Measurements from ENCODE around the gene MAP3K6.
"Not testable (repeated sequence)": the region's sequence is repeated elsewhere in the genome, so short reads cannot be mapped to it uniquely, and the experiment has no call there.

The MAP3K6 gene, protein sequence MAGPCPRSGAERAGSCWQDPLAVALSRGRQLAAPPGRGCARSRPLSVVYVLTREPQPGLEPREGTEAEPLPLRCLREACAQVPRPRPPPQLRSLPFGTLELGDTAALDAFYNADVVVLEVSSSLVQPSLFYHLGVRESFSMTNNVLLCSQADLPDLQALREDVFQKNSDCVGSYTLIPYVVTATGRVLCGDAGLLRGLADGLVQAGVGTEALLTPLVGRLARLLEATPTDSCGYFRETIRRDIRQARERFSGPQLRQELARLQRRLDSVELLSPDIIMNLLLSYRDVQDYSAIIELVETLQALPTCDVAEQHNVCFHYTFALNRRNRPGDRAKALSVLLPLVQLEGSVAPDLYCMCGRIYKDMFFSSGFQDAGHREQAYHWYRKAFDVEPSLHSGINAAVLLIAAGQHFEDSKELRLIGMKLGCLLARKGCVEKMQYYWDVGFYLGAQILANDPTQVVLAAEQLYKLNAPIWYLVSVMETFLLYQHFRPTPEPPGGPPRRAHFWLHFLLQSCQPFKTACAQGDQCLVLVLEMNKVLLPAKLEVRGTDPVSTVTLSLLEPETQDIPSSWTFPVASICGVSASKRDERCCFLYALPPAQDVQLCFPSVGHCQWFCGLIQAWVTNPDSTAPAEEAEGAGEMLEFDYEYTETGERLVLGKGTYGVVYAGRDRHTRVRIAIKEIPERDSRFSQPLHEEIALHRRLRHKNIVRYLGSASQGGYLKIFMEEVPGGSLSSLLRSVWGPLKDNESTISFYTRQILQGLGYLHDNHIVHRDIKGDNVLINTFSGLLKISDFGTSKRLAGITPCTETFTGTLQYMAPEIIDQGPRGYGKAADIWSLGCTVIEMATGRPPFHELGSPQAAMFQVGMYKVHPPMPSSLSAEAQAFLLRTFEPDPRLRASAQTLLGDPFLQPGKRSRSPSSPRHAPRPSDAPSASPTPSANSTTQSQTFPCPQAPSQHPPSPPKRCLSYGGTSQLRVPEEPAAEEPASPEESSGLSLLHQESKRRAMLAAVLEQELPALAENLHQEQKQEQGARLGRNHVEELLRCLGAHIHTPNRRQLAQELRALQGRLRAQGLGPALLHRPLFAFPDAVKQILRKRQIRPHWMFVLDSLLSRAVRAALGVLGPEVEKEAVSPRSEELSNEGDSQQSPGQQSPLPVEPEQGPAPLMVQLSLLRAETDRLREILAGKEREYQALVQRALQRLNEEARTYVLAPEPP (N-terminal part only)

DNA sequence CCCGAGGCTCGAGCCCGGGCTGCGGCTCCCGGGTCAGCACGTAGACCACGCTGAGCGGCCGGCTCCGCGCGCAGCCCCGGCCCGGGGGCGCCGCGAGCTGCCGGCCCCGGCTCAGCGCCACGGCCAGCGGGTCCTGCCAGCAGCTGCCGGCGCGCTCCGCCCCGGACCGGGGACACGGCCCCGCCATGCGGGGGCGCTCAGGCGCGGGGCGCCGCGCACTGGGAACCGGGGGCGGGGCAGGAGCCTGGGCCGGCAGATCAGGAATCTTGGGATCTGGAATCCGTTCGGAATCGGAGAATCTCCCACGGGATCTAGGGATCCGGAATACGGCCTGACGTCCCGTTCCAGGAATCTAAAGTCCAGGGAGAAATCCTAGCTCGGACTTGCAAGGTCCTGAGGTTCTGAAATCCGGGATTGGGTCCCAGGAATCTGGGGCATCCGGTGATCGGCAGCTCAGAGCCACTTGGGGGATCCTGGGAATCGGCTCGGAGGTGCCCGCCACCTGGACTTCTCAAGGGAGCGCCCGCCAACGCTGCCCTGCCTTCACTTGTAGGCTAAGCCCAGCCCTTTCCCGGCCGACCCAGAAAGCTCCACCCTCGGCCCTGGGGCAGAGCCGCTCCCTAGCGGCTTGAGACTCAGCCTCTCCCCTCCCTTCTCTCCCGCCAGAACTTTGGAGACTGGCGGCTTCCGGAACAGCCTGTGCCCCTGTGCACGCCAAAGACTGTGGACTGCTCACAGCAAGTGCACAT, at the start of gene MAP3K6:
Gene MAP3K6 (minus strand): TSS at position 551 of the 749 bp plus-strand sequence. CDS start 364 bp downstream, at position 187.
- no peak for DNase-seq (ENCODE audit: low read depth in 3 of 3)

DNA sequence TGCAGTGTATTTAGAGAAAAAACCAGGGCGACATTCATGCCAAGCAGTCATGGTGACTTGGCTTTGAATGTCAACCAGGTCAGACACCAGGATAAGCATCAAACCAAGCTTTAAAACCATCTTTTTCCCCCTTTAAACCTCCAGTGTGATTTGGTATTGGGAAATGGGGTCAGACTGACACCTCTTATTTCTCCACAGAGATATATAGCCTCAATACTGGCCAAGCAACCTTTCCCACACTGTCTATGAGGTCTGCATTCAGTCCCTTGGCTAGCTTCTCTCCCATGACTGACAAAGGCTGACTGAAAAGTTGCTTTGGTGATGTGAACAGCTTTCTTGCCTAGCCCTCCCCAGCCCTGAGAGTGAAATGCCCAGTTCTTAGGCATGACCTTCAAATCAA, 47.3 kb upstream of the MAP3K6 start:
- no peak for DNase-seq (ENCODE audit: low read depth in 3 of 3)

DNA sequence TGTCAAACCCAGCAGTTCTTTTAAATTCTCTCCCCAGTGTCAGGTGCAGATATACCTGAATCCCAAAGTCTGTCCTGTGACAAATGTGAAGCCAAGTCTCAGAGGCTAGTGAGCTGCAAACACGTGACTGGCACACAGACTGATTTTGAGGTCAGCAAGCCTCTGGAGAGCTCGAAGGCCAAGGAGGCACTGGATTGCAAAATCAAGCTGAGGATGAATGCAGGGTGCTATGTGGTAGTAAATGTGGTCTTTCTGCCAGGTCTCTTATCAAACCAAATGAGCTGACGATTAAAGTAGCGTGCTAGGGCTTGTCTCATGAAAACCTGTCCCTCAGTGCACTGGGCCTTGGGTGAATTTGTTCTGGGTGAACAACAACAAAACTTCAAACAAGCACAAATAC, 46.2 kb upstream of the MAP3K6 start:
- no peak for DNase-seq (ENCODE audit: low read depth in 3 of 3)

DNA sequence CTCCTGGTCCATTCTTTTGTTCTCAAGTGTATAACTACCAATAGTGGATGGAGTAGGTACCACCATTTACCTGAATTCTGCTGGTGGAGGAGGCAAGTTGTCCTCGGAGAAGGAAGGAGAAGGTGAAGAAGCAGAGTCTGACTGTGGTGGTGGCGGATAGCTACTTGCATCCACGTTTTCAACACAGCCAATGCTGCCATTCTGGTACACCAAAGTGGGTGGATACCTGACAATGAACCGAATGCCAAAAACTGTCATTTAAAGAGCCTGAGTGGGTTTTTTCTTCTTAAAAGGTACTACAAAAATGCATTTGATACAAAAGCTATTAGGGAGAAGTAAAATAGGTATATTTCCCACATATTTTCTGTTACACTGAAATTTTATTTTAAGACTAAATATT, 45.7 kb upstream of the MAP3K6 start:
- no peak for DNase-seq (ENCODE audit: low read depth in 3 of 3)

DNA sequence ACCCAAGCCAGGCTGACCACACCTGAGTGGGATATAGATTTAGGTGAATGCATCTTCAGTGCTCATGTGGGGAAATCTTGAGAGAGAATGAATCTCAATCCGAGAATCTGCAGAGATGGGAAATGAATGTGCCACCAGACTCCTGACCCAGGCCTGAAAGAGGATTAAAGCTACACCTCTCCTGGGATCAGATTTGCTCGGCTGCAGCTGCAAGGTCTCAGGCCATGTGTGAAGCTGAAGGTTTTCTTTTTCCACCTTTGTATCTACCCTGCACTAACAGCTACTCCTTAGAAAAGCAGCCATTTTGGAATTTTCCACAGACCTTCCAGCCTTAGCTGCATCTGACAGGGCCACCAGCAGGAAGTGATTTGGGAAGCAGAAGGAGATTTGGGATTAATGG, 43.9 kb upstream of the MAP3K6 start:
- no peak for DNase-seq (ENCODE audit: low read depth in 3 of 3)

DNA sequence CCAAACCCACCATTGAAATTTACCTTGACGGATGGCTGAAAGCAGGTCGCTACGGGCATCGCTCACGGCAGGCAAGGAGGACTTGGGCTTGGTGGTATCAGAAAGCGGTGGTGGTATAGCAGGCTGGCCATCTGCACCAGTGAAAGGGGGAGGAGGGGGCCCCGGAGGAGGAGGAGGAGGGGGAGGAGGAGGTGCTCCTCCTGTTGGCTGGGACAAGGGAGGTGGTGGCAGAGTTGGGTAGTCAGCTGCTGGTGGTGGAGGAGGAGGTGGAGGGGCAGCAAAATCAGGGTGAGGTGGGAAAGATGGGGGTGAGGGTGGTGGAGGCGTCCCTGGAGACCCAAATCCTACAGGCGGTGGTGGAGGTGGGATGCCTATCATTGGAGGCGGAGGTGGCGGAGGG, 42.9 kb upstream of the MAP3K6 start:
- no peak for DNase-seq (ENCODE audit: low read depth in 3 of 3)

DNA sequence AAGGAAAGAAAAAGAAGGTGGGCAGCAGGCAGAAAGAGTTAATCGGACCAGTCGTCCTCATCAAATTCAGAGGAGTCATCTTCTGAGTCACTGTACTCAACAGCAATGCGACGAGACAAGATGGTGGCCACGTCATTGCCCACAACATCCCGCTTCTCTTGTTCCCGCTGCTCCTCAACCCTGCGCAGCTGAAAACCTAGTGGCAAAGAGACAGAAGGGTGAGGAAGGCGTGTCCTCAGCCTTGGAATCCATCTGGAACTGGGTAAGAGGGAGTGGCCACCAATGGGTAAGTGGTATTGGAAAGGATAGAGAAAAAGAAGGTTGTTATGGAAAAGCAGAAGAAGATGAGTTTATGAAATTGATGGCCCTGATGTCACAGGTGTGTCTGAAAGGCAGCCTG, 41.4 kb upstream of the MAP3K6 start:
- no peak for DNase-seq (ENCODE audit: low read depth in 3 of 3)

DNA sequence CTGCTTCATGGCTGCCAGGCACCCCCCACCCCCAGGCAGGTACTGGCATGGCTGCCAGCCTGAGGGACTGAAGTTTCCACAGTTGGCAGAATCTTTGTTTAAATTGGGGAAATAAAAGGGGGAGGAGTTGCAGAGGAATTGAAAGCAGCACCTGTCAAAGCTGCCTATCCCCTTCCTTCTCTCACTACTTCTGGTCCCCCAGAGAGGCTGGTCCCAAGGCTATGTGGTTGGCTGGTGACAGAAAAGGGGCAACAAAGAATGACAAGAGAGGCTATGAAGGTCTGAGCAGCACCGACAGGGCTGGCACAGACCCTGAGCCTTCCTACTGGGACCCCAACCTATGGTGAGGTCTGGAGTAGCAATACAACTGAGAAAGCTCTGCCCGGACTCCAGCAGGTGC, 40.0 kb upstream of the MAP3K6 start:
- DNase-seq (ENCODE audit: low read depth in 3 of 3), result not testable (repeated sequence)

DNA sequence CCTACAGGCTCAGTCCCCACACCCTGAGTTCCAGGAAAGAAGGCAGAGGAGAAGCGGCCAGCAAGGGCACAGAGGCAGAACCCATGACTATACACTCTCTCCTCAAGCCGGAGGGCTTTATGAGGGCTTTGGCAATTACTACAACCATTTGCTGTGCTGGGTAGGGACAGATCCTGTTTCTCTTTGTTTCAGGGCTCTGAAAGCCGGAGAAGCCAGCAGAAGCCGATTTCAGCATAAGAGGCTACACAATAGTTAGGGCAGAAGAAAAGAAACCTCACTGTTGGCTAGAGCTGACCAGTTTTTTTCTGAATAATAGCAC, 39.6 kb upstream of the MAP3K6 start:
- no peak for DNase-seq (ENCODE audit: low read depth in 3 of 3)

DNA sequence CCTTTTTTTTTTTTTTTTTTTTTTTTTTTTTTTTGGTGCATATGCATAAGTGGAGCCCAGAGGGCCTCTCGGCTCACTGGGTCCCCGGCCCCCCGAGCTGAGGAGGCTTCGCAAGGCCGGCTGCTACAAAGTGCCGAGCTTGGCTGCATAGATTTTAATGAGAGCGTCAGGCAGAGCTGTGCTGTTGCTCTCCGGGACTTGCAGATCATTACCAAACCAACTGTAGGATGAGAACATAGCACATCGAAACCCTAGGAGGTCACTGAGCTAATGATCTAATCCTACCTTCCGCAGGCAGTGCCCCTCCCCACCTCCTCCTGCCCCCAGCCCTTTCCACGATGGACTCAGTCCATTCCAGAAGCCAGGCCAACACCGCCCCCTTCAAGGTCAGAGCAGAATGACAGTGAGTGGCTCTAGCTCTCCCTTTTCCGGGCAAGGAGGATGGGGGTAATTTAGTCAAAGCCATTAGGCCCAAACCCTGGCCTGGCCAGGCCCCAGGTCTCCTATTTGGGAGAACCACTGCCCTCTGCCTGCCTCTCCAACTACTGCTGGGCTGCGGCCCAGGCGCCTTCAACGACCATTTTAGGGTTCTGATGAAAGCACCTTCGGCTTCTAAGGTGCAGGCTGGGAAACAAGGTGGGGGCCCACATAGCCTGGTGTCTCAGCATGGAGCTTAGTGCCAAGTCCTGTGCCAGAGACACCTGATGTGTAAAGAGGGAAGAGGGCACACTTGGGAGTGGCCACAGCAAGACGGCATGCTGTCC, 39.0 kb upstream of the MAP3K6 start:
- not testable (repeated sequence) for DNase-seq (ENCODE audit: low read depth in 3 of 3)

DNA sequence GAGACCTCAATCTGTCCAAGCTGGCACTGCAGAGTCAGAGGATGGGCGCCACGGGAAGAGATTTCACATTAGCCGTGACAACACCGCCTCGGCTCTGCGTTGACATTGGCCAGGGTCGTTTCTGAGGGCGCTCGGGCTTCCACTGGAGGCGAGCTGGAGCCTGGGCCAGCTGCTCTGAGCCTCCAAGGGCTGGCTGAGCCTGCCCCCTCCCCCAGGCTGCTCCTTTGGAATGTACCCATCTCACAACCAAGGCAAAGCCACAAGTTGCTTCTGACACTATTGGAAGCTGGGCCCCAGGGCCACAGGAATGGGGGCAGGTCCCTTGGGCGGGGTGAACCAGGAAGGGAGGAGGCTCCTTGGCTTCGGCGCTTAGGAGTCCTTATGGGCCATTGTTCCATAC, 38.3 kb upstream of the MAP3K6 start:
- DNase-seq (ENCODE audit: low read depth in 3 of 3), result no peak

DNA sequence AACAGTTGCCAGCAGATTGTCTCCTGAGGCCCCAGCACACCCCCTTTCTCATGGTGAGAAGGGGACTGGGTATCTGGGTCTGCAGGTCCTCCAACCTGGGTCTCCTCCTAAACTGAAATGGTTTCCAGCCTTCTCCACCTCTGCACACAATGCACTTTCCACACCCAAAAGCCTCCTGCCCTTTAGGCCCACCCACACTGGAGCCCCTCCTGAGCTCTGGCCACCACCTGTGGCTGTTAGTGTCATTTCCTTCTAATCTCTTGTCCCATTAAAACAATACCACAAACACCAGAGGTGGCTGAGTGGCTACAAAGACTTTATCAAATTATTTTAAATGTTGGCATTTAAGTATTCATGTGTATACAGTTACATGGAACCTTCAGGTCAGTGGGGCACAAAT, 37.2 kb upstream of the MAP3K6 start:
- DNase-seq (ENCODE audit: low read depth in 3 of 3), result no peak

DNA sequence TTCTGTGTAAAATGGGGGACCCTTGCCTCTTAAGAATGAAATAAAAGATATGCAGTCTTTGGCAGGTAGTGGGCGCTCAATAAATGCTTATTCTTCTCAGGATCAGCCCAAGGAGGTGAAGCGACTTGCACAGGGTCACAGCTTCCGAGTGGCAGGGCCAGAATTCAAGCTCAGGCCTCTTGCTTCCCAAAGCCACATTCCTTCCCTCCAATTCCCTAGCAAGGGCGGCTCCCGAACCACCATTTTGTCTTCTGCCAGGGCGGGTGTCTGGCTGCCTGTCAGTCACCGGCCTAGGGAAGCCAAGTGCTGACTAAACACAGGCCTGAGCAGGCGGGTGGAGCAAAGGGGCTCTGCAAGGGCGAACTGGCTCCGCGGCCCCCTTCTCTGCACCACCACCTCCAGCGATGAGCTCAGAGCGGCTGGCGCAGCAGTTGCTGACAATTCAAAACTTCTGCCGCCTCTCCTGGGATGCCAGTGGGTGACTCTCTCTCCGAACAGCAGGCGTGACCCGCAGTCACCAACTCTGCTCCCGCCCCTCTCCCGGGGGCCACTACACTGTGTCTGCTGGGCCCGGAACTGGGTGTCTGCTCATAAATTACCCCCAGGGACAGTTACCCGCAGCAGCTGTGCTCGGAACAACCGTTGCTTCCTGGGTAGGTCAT, 36.4 kb upstream of the MAP3K6 start:
- no peak for DNase-seq (ENCODE audit: low read depth in 3 of 3)

DNA sequence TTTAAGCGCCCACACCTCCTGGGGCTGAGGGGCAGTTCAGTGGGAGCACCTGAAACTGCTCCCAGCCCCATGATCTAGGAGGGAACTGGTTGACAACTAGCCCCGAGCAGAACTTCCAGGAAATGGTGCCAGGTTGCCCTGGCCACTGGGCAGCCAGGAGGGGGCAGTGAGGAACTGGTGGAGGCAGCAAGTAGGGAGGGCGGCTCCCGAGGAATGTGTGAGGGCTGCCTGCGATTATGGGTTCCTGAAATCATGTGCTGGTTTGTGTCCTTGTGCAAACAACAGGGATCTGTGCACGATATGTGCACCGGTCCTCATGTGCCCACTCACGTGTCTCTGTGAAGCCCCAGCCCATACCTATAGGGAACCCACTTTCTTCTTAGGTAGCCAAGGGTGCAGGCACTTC, 35.6 kb upstream of the MAP3K6 start:
- DNase-seq (ENCODE audit: low read depth in 3 of 3), result no peak

DNA sequence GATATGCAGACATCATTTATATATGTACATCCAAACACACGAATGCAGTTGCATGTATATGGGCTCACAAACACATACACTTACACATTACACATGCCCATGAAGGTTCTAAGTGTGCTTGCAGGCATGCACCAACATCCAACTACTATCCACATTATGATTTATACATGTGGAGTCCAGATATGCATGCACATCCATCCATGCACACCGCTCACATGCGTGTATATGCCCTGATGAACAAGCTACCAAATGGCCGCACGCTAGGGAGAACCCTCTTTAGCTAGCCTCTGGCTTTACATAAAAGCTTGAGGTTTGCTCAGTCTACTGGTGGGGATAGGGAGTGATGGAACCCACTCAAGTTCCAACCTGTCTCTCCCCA, 34.2 kb upstream of the MAP3K6 start:
- no peak for DNase-seq (ENCODE audit: low read depth in 3 of 3)

DNA sequence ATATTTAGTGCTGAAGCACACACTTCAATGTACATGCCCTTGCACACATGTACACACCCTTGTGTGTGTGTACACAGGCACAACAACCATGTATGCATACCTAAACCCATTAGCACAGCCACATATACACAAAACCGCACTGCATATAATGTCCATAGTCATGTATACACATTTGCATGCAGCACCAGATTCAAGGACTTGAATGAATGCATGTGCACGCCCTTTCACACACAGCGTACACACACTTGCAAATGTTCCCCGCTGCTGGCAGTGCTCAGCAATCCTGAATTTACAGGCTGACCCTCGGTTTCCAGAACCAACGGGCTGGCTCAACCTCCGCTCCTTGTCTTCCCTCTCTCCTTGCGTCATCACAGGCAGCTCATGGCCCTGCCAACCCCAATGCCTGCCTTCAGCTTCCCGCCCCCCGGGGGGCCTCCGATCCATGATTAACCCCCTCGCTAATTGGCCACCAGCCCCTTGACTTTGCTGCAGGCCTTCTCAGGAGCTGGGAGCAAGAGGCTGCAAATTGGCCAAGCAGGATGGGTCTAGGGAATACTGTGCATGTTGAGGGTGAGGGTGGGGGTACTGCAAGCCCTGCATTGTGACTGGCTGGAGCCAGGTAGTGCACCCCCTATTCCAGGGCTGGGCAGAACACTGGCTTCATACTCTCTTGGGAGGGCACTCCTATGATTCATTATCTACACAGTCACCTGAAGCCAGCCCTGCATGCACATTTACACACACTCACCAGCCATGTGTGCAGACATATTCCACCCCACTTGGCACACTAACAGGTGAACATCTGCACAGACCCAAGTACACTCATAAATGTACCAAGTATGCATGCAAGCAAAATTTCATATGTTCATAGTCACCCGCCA, 33.6 kb upstream of the MAP3K6 start:
- DNase-seq (ENCODE audit: low read depth in 3 of 3), result no peak

DNA sequence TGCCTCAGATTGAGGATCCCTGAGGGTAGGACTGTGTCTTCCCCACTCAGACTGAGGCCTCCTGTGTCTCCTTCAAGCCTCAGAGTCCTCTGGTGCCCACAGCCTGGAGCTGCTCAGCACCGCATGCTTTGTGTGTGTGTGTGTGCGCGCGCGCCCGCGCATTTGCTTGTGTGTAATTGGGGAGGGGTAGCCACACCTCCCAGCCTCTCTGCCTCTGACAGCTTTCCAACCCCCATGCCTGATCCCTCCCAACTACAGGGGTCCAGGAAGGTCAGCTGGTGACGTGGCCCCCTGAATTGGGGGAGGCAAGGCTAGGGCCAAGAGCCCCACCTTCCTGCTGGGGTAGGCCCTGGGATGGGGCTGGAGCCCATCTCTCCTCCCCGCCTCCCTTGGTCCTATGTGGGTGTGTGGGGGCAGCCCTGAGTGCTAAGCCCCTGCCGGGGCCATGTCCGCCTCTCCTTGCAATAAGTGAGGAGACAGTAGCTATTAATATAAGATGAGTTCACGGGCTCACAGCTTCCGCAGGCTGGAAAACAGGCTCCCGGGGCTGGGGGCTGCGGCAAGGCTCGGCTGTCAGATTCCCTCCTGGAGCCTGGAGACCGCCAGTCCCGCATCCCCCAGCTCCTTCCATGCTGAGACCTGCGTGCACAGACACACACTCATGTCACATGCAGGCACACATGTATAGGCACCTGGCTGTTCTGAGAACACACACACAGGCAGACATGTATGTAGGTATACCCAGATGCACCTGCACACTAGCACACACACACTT, 32.7 kb upstream of the MAP3K6 start:
- DNase-seq (ENCODE audit: low read depth in 3 of 3), result no peak

DNA sequence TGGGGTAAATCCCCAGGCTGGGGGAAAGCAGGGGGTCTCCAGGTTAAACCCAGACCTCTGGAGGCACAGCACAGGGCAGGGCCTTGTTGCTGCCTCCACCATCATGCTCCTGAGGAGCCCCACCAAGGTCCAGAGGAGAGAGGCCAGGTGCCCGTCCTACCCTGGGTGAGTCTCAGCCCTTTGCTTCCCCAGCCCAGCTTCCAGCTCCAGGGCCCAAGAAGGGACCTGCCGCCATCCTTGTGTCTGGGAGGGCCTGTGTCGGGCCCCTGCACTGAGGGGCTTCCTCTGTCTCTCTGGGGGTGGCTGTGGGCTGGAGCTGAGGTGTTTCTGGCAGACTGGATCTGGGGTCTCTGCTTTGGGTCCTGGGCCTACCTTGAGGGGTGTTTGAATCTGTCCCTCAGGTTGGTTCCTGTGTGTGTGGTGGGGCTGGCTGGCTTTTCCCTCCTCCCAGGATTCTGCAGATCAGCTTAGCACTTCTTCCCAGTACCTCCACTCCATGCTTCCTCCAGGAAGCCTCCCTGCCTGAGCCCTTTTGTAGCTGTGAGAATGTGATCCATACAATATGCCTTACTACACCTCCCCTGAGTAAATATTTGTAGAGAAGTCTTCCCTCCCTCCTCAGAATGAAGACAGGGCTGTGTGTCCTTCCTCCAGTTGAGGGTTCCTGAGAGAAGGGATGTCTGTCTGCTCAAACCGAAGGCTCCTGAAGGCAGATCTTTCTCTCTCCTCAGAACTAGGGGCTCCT, 31.8 kb upstream of the MAP3K6 start:
- DNase-seq (ENCODE audit: low read depth in 3 of 3), result no peak
